ENCODE measurements around the gene SEMA6C. TPM values are rescaled to one million over a fixed set of nuclear protein-coding genes. Genes with fewer than 3 reads are reported as not detected.

The SEMA6C gene
- total RNA-seq, 1 experiment from 2014 or later, result 5.7 TPM

GRCh38 chr1:151166505-151166956, 20.1 kb upstream of the SEMA6C start:
- Histone ChIP-seq H3K27me3 (ENCODE audit: control insufficient read depth, insufficient read depth, low read length) (no peaks in the 10 kb centered on the region), H3K4me1 (ENCODE audit: control insufficient read depth, insufficient read depth, low read length) (peaks cover 16% of the 10 kb centered on the region), H3K27ac (ENCODE audit: low read length) (peak overlapping the region; percentile 99), H3K9me3 (ENCODE audit: control insufficient read depth, insufficient read depth, low read depth, low read length) (no peaks in the 10 kb centered on the region), H3K4me3 (ENCODE audit: low read depth in 2 of 2, low read length in 2 of 2) (peak overlapping the region; percentile 83 to 92), H3K36me3 (ENCODE audit: control insufficient read depth, insufficient read depth, low read length) (peaks cover 9% of the 10 kb centered on the region)
- ATAC-seq, result no peak
- ChIA-PET POLR2A (interaction anchor here (0.6 kb wide), 1 partner anchor 62 kb away, joined by 3 read pairs; no protein-coding TSS in a partner anchor), CTCF (interaction anchor here (0.6 kb wide), 1 partner anchor 57 kb away, joined by 7 read pairs; no protein-coding TSS in a partner anchor)
- no peak for DNase-seq (ENCODE audit: low read depth, low spot score)
- intact Hi-C loops (cut with micrococcal nuclease; ENCODE audit: unreplicated experiment), result no loop called here
- no TSS peak for BruUV-seq (replicated peaks)
- TF ChIP-seq REST (IDR thresholded peaks at IDR 0.05; ENCODE audit: insufficient read depth in 1 of 2, low read depth in 2 of 2, low read length in 1 of 2), result no peak
- TF ChIP-seq SIN3A (IDR thresholded peaks at IDR 0.05; ENCODE audit: borderline replicate concordance, insufficient read depth, low read depth, low read length), result no peak
- no peak for TF ChIP-seq CTCF (IDR thresholded peaks at IDR 0.05)
- no peak for TF ChIP-seq TCF7L2 (IDR thresholded peaks at IDR 0.05; ENCODE audit: low read depth, low read length)
- TF ChIP-seq POLR2AphosphoS5 (IDR thresholded peaks at IDR 0.05; ENCODE audit: low read depth, low read length), result no peak
- in situ Hi-C loops (cut with HindIII; ENCODE audit: low pct_unique_long_range_greater_than_20kb, low sequenced_read_pairs), result no loop called here

- Histone ChIP-seq H3K9me3 (ENCODE audit: control insufficient read depth, insufficient read depth, low read depth, low read length) (no peaks in the 10 kb centered on the region), H3K27ac (ENCODE audit: low read length) (peak within 1 kb of the TSS; percentile 99), H3K4me1 (ENCODE audit: control insufficient read depth, insufficient read depth, low read length) (peaks cover 16% of the 10 kb centered on the region), H3K27me3 (ENCODE audit: control insufficient read depth, insufficient read depth, low read length) (no peaks in the 10 kb centered on the region), H3K4me3 (ENCODE audit: low read depth in 2 of 2, low read length in 2 of 2) (peak within 1 kb of the TSS; percentile 83 to 92), H3K36me3 (ENCODE audit: control insufficient read depth, insufficient read depth, low read length) (peaks cover 9% of the 10 kb centered on the region)
- TSS peak; percentile 95 for BruUV-seq (replicated peaks)
- ChIA-PET CTCF (interaction anchor here (0.6 to 0.7 kb wide), 2 partner anchors 57 to 189 kb away, joined by 4 to 7 read pairs; no protein-coding TSS in a partner anchor), POLR2A (interaction anchor here (0.5 to 0.6 kb wide), 2 partner anchors 63 to 488 kb away, joined by 3 read pairs; no protein-coding TSS in a partner anchor)
- ATAC-seq, result peak; percentile 98
- TF ChIP-seq REST (IDR thresholded peaks at IDR 0.05; ENCODE audit: insufficient read depth in 1 of 2, low read depth in 2 of 2, low read length in 1 of 2) (peak in 1 of 2 experiments; percentile 64; a peak in 1 of 4 replicates), TCF7L2 (IDR thresholded peaks at IDR 0.05; ENCODE audit: low read depth, low read length) (peak; percentile 92), SIN3A (IDR thresholded peaks at IDR 0.05; ENCODE audit: borderline replicate concordance, insufficient read depth, low read depth, low read length) (peak; percentile 91), CTCF (IDR thresholded peaks at IDR 0.05) (no peak), POLR2AphosphoS5 (IDR thresholded peaks at IDR 0.05; ENCODE audit: low read depth, low read length) (peak; percentile 51; the same call in 1 of the 2 replicates)
- in situ Hi-C loops (cut with HindIII; ENCODE audit: low pct_unique_long_range_greater_than_20kb, low sequenced_read_pairs), result no loop called here
- DNase-seq (ENCODE audit: low read depth, low spot score), result peak; percentile 92
- intact Hi-C loops (cut with micrococcal nuclease; ENCODE audit: unreplicated experiment), result no loop called here
Measured at GRCh38 chr1:151165738-151166504, 19.5 kb upstream of the SEMA6C start, which contains the start of the genes LYSMD1 and SCNM1. LYSMD1 (minus strand) TSS chr1:151165902; CDS start chr1:151165258, 644 bp downstream. SCNM1 (plus strand) TSS chr1:151166144; CDS start chr1:151166153, 9 bp downstream.
